SH-SY5Y (cell line): ENCODE results near the gene ALKBH7.

Experiments used
- GATA2 ChIP-seq: IDR thresholded peaks from 2 replicates; pipeline ENCODE4 v1.6.1; 2011; ENCODE audit warnings: mild to moderate bottlenecking, low read depth, low read length
- GATA3 ChIP-seq: IDR thresholded peaks from 2 replicates; pipeline ENCODE4 v1.6.1; 2011; ENCODE audit warnings: low read depth, mild to moderate bottlenecking, low read length, moderate library complexity

- TF ChIP-seq GATA2, result no peak
- TF ChIP-seq GATA3, result no peak
Observed at GRCh38 chr19:6402837-6403608, 30.4 kb downstream of the ALKBH7 start.
